Umbilical cord (tissue), 2 donors: Measurements from ENCODE around the gene KEL. TPM values are rescaled to one million over a fixed set of nuclear protein-coding genes. Genes with fewer than 3 reads are reported as not detected.
"Not testable (repeated sequence)": the region's sequence is repeated elsewhere in the genome, so short reads cannot be mapped to it uniquely, and the experiment has no call there.

Source experiments
- DNase-seq: peaks from one replicate; pipeline ENCODE4 v3.0.0-alpha.2; 2015; ENCODE audit warnings: low spot score
- total RNA-seq: library from RNA; depleted of rRNA; stranded (reverse); fragments of >200 nt; gene quantifications from one replicate; pipeline ENCODE4 v1.2.3, GENCODE V29; 2014; ENCODE audit warnings: low replicate concordance; ENCODE audit not compliant: insufficient read depth

The KEL gene
- not detected for total RNA-seq

- DNase-seq: no peak
Measured at GRCh38 chr7:142961973-142962926, at the start of gene KEL. KEL (minus strand) TSS chr7:142962363; CDS start chr7:142962206, 157 bp downstream.

- peak; percentile 72 for DNase-seq
Measured at GRCh38 chr7:143008007-143008901, 46.1 kb upstream of the KEL start.

- no peak for DNase-seq
Measured at GRCh38 chr7:143005632-143006260, 43.6 kb upstream of the KEL start.

GRCh38 chr7:143003393-143004051 lies 41.4 kb upstream of the KEL start:
- peak; percentile 44 for DNase-seq

GRCh38 chr7:143002898-143003297 lies 40.7 kb upstream of the KEL start:
- DNase-seq: no peak

- no peak for DNase-seq
Measured at GRCh38 chr7:143002106-143002505, 39.9 kb upstream of the KEL start.

GRCh38 chr7:143000648-143001047 lies 38.5 kb upstream of the KEL start:
- DNase-seq: no peak

GRCh38 chr7:142999793-143000192 lies 37.6 kb upstream of the KEL start:
- no peak for DNase-seq

- no peak for DNase-seq
Measured at GRCh38 chr7:142998966-142999365, 36.8 kb upstream of the KEL start.

GRCh38 chr7:142997456-142997989 lies 35.4 kb upstream of the KEL start:
- DNase-seq: no peak

- DNase-seq: no peak
Measured at GRCh38 chr7:142992427-142992826, 30.3 kb upstream of the KEL start.

- no peak for DNase-seq
Measured at GRCh38 chr7:142984297-142984696, 22.1 kb upstream of the KEL start.

GRCh38 chr7:142983825-142984224 lies 21.7 kb upstream of the KEL start:
- DNase-seq: no peak

GRCh38 chr7:142978402-142978801 lies 16.2 kb upstream of the KEL start:
- DNase-seq: not testable (repeated sequence)

GRCh38 chr7:142974626-142975025 lies 12.5 kb upstream of the KEL start:
- no peak for DNase-seq

- no peak for DNase-seq
Measured at GRCh38 chr7:142969183-142969582, 7.0 kb upstream of the KEL start.

GRCh38 chr7:142968229-142968628 lies 6.1 kb upstream of the KEL start:
- DNase-seq: no peak

- DNase-seq: no peak
Measured at GRCh38 chr7:142964502-142965246, 2.5 kb upstream of the KEL start.

- DNase-seq: no peak
Measured at GRCh38 chr7:142963993-142964392, 1.8 kb upstream of the KEL start.

- DNase-seq: no peak
Measured at GRCh38 chr7:142962991-142963390, 828 bp upstream of the KEL start.
